HG03064 (cell line): ENCODE results near the gene C1QTNF5.

Experiments used
- ATAC-seq: cut with Tn5 transposase; IDR thresholded peaks from one replicate; pipeline ENCODE4 v1.9.1; 2021; ENCODE audit warnings: low read depth; ENCODE audit not compliant: unreplicated experiment

Gene C1QTNF5

GRCh38 chr11:119338318-119338890 is 2.3 kb downstream of the C1QTNF5 start:
- no peak for ATAC-seq

- no peak for ATAC-seq
These were observed 2.9 kb downstream of the C1QTNF5 start for GRCh38 chr11:119337581-119338317.

- ATAC-seq, result no peak
These were observed 3.8 kb downstream of the C1QTNF5 start for GRCh38 chr11:119336744-119337469.

GRCh38 chr11:119335655-119336543 is 4.8 kb downstream of the C1QTNF5 start:
- no peak for ATAC-seq

DNA sequence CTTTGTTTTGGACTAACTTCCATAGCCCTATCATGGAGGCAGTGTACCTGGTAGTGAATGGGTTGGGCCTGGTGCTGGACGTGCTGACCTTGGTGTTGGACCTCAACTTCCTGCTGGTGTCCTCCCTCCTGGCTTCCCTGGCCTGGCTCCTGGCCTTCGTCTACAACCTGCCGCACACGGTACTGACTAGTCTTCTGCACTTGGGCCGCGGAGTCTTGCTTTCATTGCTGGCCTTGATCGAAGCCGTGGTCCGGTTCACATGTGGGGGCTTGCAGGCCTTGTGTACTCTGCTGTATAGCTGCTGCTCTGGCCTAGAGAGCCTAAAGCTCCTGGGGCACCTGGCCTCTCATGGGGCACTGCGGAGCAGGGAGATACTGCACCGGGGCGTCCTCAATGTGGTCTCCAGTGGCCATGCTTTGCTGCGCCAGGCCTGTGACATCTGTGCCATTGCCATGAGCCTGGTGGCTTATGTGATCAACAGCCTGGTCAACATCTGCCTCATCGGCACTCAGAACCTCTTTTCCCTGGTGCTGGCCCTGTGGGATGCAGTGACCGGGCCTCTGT is 5.5 kb downstream of the C1QTNF5 start:
- ATAC-seq, result no peak

DNA sequence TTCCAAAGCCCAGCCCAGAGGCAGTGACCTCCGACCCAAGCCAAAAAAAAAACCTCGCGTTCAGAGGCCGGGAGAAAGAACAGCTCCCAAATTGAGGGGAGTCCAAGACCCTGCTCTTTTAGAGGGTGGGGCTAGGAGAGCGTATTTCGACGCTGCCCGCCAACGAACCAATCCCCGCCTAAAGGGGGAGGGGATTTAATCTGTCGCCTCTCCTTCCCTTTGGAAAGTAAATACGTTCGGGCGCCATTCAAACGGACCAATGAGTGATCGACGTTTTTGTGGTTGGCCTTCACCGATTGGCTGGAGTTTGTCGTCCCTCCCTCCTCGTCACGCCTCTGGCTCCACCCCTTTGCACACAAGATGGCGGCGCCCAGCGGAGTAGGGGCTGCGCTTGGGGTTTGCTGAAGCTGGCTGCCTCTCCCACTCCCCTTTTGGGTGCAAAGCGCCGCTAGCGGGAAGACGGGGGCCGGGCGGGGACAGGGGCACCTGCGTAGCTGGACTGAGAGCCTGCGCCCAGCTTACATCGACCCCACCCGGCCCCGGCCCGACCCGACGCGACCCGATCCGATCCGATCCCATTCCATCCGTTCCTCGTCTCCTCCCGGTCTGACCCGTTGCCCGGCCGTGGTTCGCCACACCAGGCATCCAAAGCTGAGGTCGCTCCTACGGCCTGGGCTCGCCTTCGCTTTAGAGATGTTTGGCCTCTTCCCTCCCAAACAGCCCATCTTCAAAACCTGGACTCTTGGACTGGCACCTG is 6.3 kb downstream of the C1QTNF5 start, which contains the start of gene RNF26:
Gene RNF26, plus strand, starts transcription at position 354 of the 757 bp plus-strand sequence. CDS start 596 bp downstream, outside the sequence.
- ATAC-seq, result peak; percentile 81

GRCh38 chr11:119332111-119332765 is 8.4 kb downstream of the C1QTNF5 start:
- ATAC-seq, result no peak

GRCh38 chr11:119330237-119330636 is 10.4 kb downstream of the C1QTNF5 start:
- no peak for ATAC-seq

DNA sequence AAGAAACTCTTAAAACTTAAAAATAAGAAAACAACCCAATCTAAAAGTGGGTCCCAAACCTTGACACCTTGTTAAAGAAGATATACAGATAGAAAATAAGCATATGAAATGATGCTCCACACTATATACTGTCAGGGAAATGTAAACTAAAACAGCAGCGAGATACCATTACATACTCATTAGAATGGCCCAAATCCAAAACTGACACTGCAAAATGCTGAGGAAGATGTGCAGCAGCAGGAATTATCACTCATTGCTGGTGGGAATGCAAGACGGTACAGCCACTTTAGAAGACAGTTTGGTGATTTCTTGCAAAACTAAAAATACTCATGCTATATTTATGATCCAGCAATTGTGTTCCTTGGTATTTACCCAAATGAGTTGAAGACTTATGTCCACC is 11.4 kb downstream of the C1QTNF5 start:
- ATAC-seq, result no peak

GRCh38 chr11:119324189-119324588 is 16.5 kb downstream of the C1QTNF5 start:
- no peak for ATAC-seq

GRCh38 chr11:119323532-119324033 is 17.1 kb downstream of the C1QTNF5 start:
- no peak for ATAC-seq

- ATAC-seq, result no peak
These were observed 17.7 kb downstream of the C1QTNF5 start for GRCh38 chr11:119322921-119323531.

- ATAC-seq, result no peak
These were observed 18.3 kb downstream of the C1QTNF5 start for GRCh38 chr11:119322360-119322739.

GRCh38 chr11:119320776-119321524 is 19.7 kb downstream of the C1QTNF5 start:
- ATAC-seq, result peak; percentile 50

GRCh38 chr11:119320240-119320775 is 20.4 kb downstream of the C1QTNF5 start:
- ATAC-seq, result no peak

DNA sequence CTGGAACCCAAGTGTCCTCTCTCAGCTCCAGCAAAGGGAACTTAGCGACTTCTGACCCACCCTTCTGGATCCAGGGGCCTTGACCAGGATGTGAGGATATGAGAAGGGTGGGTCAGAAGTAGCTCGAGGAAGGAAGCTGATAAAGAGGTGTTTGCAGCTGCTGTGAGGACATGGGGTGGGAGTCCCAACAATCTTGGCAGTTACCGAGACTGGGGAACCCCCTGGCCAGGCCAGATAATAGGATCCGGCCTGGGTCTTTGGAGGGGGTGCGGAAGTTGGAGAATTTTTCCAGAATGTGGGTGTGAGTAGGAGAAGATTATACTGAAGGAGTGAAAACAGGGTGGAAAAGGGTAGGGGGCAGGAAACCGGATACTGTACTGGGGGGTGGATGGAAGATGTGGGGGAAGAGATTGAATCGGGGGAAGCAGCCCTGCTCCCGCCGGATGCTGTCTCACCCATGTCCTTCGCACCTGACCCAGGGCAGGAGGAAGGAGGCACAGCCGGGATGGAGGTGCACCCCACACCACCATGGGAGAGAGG is 20.9 kb downstream of the C1QTNF5 start:
- ATAC-seq, result no peak

- no peak for ATAC-seq
These were observed 21.5 kb downstream of the C1QTNF5 start for GRCh38 chr11:119319136-119319699.
